Measurements from ENCODE around the gene PPP1R14C.

Gene PPP1R14C

GRCh38 chr6:150207931-150208570 lies 65.2 kb downstream of the PPP1R14C start:
- DNase-seq (ENCODE audit: low spot score in 2 of 2): no peak
- Mint-ChIP-seq H3K27me3 (no peaks in the 10 kb centered on the region), H3K27ac (ENCODE audit: low read depth) (no peak overlapping the region), H3K4me1 (peaks cover 3% of the 10 kb centered on the region), H3K4me3 (no peak overlapping the region), H3K9me3 (no peaks in the 10 kb centered on the region), H3K36me3 (ENCODE audit: insufficient read depth) (no peaks in the 10 kb centered on the region)
- no peak for ATAC-seq (replicated peaks; ENCODE audit: extremely low read depth, poor library complexity, severe bottlenecking)

- no peak overlapping the region for H3K27ac Mint-ChIP-seq (ENCODE audit: low read depth)
- H3K4me1 Mint-ChIP-seq: no peaks in the 10 kb centered on the region
- no peak for ATAC-seq (replicated peaks; ENCODE audit: extremely low read depth, poor library complexity, severe bottlenecking)
- H3K9me3 Mint-ChIP-seq: no peaks in the 10 kb centered on the region
- H3K4me3 Mint-ChIP-seq: no peak overlapping the region
- H3K27me3 Mint-ChIP-seq: no peaks in the 10 kb centered on the region
- DNase-seq (ENCODE audit: low spot score in 2 of 2): no peak
- H3K36me3 Mint-ChIP-seq (ENCODE audit: insufficient read depth): no peaks in the 10 kb centered on the region
Observed at GRCh38 chr6:150208611-150209352, 65.9 kb downstream of the PPP1R14C start.

- H3K9me3 Mint-ChIP-seq: no peaks in the 10 kb centered on the region
- no peak for ATAC-seq (replicated peaks; ENCODE audit: extremely low read depth, poor library complexity, severe bottlenecking)
- H3K4me3 Mint-ChIP-seq: no peak overlapping the region
- H3K27ac Mint-ChIP-seq (ENCODE audit: low read depth): no peak overlapping the region
- no peak for DNase-seq (ENCODE audit: low spot score in 2 of 2)
- H3K27me3 Mint-ChIP-seq: no peaks in the 10 kb centered on the region
- H3K36me3 Mint-ChIP-seq (ENCODE audit: insufficient read depth): no peaks in the 10 kb centered on the region
- H3K4me1 Mint-ChIP-seq: no peaks in the 10 kb centered on the region
Observed at GRCh38 chr6:150209415-150209814, 66.6 kb downstream of the PPP1R14C start.

- DNase-seq (ENCODE audit: low spot score in 2 of 2): no peak
Observed at GRCh38 chr6:150211700-150212511, 69.1 kb downstream of the PPP1R14C start.

GRCh38 chr6:150212778-150213177 lies 69.9 kb downstream of the PPP1R14C start:
- DNase-seq (ENCODE audit: low spot score in 2 of 2) (no peak), ATAC-seq (replicated peaks; ENCODE audit: extremely low read depth, poor library complexity, severe bottlenecking) (no peak)
- H3K4me1 Mint-ChIP-seq: no peaks in the 10 kb centered on the region
- no peak overlapping the region for H3K4me3 Mint-ChIP-seq
- H3K27me3 Mint-ChIP-seq: no peaks in the 10 kb centered on the region
- H3K36me3 Mint-ChIP-seq (ENCODE audit: insufficient read depth): no peaks in the 10 kb centered on the region
- no peaks in the 10 kb centered on the region for H3K9me3 Mint-ChIP-seq
- H3K27ac Mint-ChIP-seq (ENCODE audit: low read depth): no peak overlapping the region

More at GRCh38 chr6:150211700-150212511, 69.1 kb downstream of the PPP1R14C start:
- Mint-ChIP-seq H3K4me1 (no peaks in the 10 kb centered on the region), H3K36me3 (ENCODE audit: insufficient read depth) (no peaks in the 10 kb centered on the region), H3K9me3 (no peaks in the 10 kb centered on the region), H3K27ac (ENCODE audit: low read depth) (no peak overlapping the region), H3K4me3 (no peak overlapping the region), H3K27me3 (no peaks in the 10 kb centered on the region)
- ATAC-seq (replicated peaks; ENCODE audit: extremely low read depth, poor library complexity, severe bottlenecking): no peak

GRCh38 chr6:150213301-150213700 lies 70.5 kb downstream of the PPP1R14C start:
- H3K27me3 Mint-ChIP-seq: no peaks in the 10 kb centered on the region
- no peak for DNase-seq (ENCODE audit: low spot score in 2 of 2)
- H3K4me3 Mint-ChIP-seq: no peak overlapping the region
- H3K9me3 Mint-ChIP-seq: no peaks in the 10 kb centered on the region
- no peak overlapping the region for H3K27ac Mint-ChIP-seq (ENCODE audit: low read depth)
- no peaks in the 10 kb centered on the region for H3K4me1 Mint-ChIP-seq
- ATAC-seq (replicated peaks; ENCODE audit: extremely low read depth, poor library complexity, severe bottlenecking): no peak
- no peaks in the 10 kb centered on the region for H3K36me3 Mint-ChIP-seq (ENCODE audit: insufficient read depth)

- no peaks in the 10 kb centered on the region for H3K9me3 Mint-ChIP-seq
- ATAC-seq (replicated peaks; ENCODE audit: extremely low read depth, poor library complexity, severe bottlenecking): no peak
- no peaks in the 10 kb centered on the region for H3K4me1 Mint-ChIP-seq
- DNase-seq (ENCODE audit: low spot score in 2 of 2): no peak
- H3K4me3 Mint-ChIP-seq: no peak overlapping the region
- no peaks in the 10 kb centered on the region for H3K27me3 Mint-ChIP-seq
- no peaks in the 10 kb centered on the region for H3K36me3 Mint-ChIP-seq (ENCODE audit: insufficient read depth)
- no peak overlapping the region for H3K27ac Mint-ChIP-seq (ENCODE audit: low read depth)
Observed at GRCh38 chr6:150214310-150214709, 71.5 kb downstream of the PPP1R14C start.

GRCh38 chr6:150220634-150221551 lies 78.0 kb downstream of the PPP1R14C start:
- ATAC-seq (replicated peaks; ENCODE audit: extremely low read depth, poor library complexity, severe bottlenecking): no peak
- H3K9me3 Mint-ChIP-seq: no peaks in the 10 kb centered on the region
- no peak overlapping the region for H3K27ac Mint-ChIP-seq (ENCODE audit: low read depth)
- no peaks in the 10 kb centered on the region for H3K27me3 Mint-ChIP-seq
- H3K4me3 Mint-ChIP-seq: no peak overlapping the region
- no peaks in the 10 kb centered on the region for H3K4me1 Mint-ChIP-seq
- no peaks in the 10 kb centered on the region for H3K36me3 Mint-ChIP-seq (ENCODE audit: insufficient read depth)
- no peak for DNase-seq (ENCODE audit: low spot score in 2 of 2)

GRCh38 chr6:150224820-150225219 lies 82.0 kb downstream of the PPP1R14C start:
- H3K27ac Mint-ChIP-seq (ENCODE audit: low read depth): no peak overlapping the region
- H3K9me3 Mint-ChIP-seq: no peaks in the 10 kb centered on the region
- H3K4me3 Mint-ChIP-seq: no peak overlapping the region
- no peaks in the 10 kb centered on the region for H3K27me3 Mint-ChIP-seq
- ATAC-seq (replicated peaks; ENCODE audit: extremely low read depth, poor library complexity, severe bottlenecking) (no peak), DNase-seq (ENCODE audit: low spot score in 2 of 2) (no peak)
- H3K36me3 Mint-ChIP-seq (ENCODE audit: insufficient read depth): no peaks in the 10 kb centered on the region
- H3K4me1 Mint-ChIP-seq: no peaks in the 10 kb centered on the region

GRCh38 chr6:150227281-150227680 lies 84.4 kb downstream of the PPP1R14C start:
- Mint-ChIP-seq H3K36me3 (ENCODE audit: insufficient read depth) (no peaks in the 10 kb centered on the region), H3K27me3 (peaks cover 8% of the 10 kb centered on the region), H3K4me1 (no peaks in the 10 kb centered on the region), H3K27ac (ENCODE audit: low read depth) (no peak overlapping the region), H3K4me3 (no peak overlapping the region), H3K9me3 (no peaks in the 10 kb centered on the region)
- DNase-seq (ENCODE audit: low spot score in 2 of 2) (no peak), ATAC-seq (replicated peaks; ENCODE audit: extremely low read depth, poor library complexity, severe bottlenecking) (no peak)

GRCh38 chr6:150228072-150228733 lies 85.4 kb downstream of the PPP1R14C start:
- DNase-seq (ENCODE audit: low spot score in 2 of 2) (no peak), ATAC-seq (replicated peaks; ENCODE audit: extremely low read depth, poor library complexity, severe bottlenecking) (no peak)
- Mint-ChIP-seq H3K4me1 (peaks cover 6% of the 10 kb centered on the region), H3K4me3 (no peak overlapping the region), H3K27me3 (peaks cover 8% of the 10 kb centered on the region), H3K36me3 (ENCODE audit: insufficient read depth) (no peaks in the 10 kb centered on the region), H3K9me3 (no peaks in the 10 kb centered on the region), H3K27ac (ENCODE audit: low read depth) (no peak overlapping the region)

All from central memory CD8-positive, alpha-beta T cell (primary cell).